BE2C (cell line): ENCODE measurements around the gene CDH22.
A peak's percentile ranks its signal among the peaks of the same experiment; 100 is the strongest.

ENCODE experiments used
- DNase-seq: peaks from one replicate; pipeline ENCODE4 v3.0.0-alpha.2; 2020
- H3K27me3 ChIP-seq: fragments of 250-450 bp; sonication (Bioruptor Pico); 2 replicates; pipeline ENCODE4 v1.5.1; 2020; ENCODE audit warnings: mild to moderate bottlenecking
- H3K36me3 ChIP-seq: fragments of 250-450 bp; sonication (Bioruptor Pico); 2 replicates; pipeline ENCODE4 v1.5.1; 2020; ENCODE audit warnings: mild to moderate bottlenecking
- H3K4me1 ChIP-seq: fragments of 250-450 bp; sonication (Bioruptor Pico); 2 replicates; pipeline ENCODE4 v1.5.1; 2020
- H3K4me3 ChIP-seq: 2 replicates; pipeline ENCODE4 v1.5.1; 2011; ENCODE audit warnings: low read depth, low read length
- H3K9me3 ChIP-seq: fragments of 250-450 bp; sonication (Bioruptor Pico); 2 replicates; pipeline ENCODE4 v1.5.1; 2020
- TF ChIP-seq, protein P1 (sequence below): IDR thresholded peaks from 2 replicates; pipeline ENCODE4 v1.5.1; 2012; ENCODE audit warnings: mild to moderate bottlenecking, low read depth, low read length

Gene CDH22

GRCh38 chr20:46322641-46323040, 14.3 kb upstream of the CDH22 start:
- Histone ChIP-seq H3K9me3 (no peaks in the 10 kb centered on the region), H3K27me3 (no peaks in the 10 kb centered on the region), H3K36me3 (no peaks in the 10 kb centered on the region), H3K4me3 (no peak overlapping the region), H3K4me1 (no peaks in the 10 kb centered on the region)
- DNase-seq = no peak
- TF ChIP-seq, protein P1, sequence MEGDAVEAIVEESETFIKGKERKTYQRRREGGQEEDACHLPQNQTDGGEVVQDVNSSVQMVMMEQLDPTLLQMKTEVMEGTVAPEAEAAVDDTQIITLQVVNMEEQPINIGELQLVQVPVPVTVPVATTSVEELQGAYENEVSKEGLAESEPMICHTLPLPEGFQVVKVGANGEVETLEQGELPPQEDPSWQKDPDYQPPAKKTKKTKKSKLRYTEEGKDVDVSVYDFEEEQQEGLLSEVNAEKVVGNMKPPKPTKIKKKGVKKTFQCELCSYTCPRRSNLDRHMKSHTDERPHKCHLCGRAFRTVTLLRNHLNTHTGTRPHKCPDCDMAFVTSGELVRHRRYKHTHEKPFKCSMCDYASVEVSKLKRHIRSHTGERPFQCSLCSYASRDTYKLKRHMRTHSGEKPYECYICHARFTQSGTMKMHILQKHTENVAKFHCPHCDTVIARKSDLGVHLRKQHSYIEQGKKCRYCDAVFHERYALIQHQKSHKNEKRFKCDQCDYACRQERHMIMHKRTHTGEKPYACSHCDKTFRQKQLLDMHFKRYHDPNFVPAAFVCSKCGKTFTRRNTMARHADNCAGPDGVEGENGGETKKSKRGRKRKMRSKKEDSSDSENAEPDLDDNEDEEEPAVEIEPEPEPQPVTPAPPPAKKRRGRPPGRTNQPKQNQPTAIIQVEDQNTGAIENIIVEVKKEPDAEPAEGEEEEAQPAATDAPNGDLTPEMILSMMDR = no peak

DNA sequence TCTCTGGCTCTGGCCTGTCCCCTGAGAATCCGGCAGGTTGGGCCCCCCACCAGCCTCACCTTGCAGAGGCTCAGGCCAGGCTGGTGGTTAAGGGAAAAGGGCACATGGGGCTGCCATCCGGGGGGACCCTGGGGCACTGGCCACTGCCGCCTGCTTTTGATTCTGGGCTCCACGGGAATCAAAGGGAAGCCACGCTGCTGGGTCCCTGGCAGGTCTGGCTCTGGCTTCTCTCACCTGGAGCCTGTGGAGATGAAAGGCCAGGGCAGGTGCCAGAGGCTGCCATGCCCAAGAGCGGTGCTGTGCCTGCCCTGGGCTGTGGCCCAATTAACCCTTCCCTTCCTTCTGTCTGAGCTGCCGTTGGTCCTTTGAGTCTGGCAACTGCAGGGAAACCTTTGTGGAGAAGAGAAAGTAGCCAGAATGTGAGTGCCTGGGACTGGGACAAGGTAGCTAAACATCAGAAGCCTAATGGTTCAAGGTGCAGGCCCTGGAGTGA, 9.4 kb upstream of the CDH22 start:
- Histone ChIP-seq H3K4me3 (no peak overlapping the region), H3K9me3 (no peaks in the 10 kb centered on the region), H3K27me3 (peaks cover 8% of the 10 kb centered on the region), H3K4me1 (no peaks in the 10 kb centered on the region), H3K36me3 (no peaks in the 10 kb centered on the region)
- TF ChIP-seq, protein P1 = no peak
- no peak for DNase-seq

DNA sequence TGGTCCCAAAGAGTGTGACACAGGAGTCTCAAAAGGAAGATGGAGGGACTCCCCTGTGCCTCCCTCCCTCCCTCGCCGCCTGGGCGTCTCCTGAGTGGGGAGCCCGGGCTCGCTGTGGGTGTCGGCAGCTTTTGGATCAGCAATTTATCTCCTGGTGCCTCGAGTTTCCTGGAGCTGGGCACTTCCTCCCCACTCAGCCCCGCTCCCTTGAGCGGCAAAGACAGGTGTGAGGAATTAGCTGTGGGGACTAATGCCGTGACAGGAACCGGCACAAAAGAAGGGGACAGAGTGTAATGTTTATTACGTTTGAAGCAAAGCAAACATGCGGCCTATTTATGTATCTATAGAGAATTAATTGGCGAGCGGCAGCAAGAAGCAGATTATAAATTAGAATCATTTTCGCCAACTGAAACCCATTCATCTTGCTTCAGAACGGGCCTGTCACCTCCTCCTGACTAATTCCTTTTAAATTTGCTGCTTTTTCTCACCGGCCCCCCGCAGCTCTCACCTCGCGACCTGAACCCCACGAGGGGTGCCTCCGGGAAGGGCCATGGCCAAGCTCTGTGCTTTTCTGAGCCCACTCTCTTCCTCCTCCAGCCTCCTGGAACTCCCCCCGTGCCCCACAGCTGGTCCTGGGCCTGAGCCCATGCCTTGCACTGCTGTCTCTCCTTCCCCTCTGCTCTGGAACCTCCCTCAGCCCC, 8.8 kb upstream of the CDH22 start:
- Histone ChIP-seq H3K27me3 (peaks cover 11% of the 10 kb centered on the region), H3K9me3 (no peaks in the 10 kb centered on the region), H3K4me3 (no peak overlapping the region), H3K4me1 (peaks cover under 1% of the 10 kb centered on the region; the same call in 1 of the 2 replicates), H3K36me3 (no peaks in the 10 kb centered on the region)
- no peak for DNase-seq
- TF ChIP-seq, protein P1 = no peak

DNA sequence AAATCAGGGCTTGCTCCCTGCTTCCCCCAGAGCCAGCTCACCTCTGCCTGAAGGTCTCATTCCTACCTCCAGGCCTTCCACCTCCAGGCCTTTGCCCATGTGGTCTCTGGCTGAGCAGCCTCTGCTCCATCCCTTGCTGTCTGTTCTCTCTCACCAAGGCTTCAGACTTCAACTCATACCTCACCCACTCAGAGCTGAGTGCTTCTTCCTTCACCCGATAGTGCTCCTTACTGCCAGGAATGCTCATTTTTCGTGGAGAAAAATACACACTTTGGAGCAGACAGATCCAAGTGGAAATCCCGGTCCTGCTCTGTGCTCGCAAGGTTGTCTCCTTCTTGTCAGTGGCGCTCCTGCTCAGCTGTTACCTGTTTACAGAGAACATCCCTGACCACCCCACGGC, 7.0 kb upstream of the CDH22 start:
- peaks cover 11% of the 10 kb centered on the region for H3K27me3 ChIP-seq

GRCh38 chr20:46312945-46313861, 4.9 kb upstream of the CDH22 start:
- Histone ChIP-seq H3K9me3 (no peaks in the 10 kb centered on the region), H3K27me3 (peaks cover 21% of the 10 kb centered on the region), H3K4me3 (peak overlapping the region; percentile 49), H3K4me1 (peaks cover 3% of the 10 kb centered on the region; the same call in 1 of the 2 replicates), H3K36me3 (no peaks in the 10 kb centered on the region)
- TF ChIP-seq, protein P1 = no peak
- DNase-seq = no peak

More for the DNA sequence above, 7.0 kb upstream of the CDH22 start:
- H3K36me3 ChIP-seq = no peaks in the 10 kb centered on the region
- no peak overlapping the region for H3K4me3 ChIP-seq
- peaks cover 3% of the 10 kb centered on the region; the same call in 1 of the 2 replicates for H3K4me1 ChIP-seq
- H3K9me3 ChIP-seq = no peaks in the 10 kb centered on the region
- TF ChIP-seq, protein P1 = no peak
- no peak for DNase-seq
